NOMO-1 treated with DMSO at 0.1 percent for 48 hours (cell line): ENCODE measurements around the gene EMILIN2.
A peak's percentile ranks its signal among the peaks of the same experiment; 100 is the strongest.

ENCODE experiments used
- DNase-seq: peaks from one replicate; lab custom pipeline; 2025; ENCODE audit not compliant: unreplicated experiment; lab: John Stamatoyannopoulos, UW

Gene EMILIN2

DNA sequence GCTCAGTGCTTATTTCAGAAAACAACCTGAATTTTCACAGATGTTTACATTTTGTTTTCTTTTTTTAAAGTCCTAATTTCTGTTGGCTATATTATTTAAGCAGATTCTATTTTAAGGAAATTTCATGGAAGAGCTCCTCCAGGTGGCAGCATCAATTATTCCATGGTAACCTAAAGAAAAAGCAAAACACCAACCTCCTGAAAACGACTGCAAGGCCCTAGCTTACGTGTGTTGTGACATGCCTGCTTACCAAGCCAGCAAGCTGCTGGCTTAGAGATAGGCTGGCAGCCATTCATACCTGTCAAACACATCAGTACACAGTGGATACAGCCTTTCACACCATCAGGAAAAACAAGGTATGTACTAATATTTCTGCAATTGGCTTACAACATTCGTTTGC lies 101.2 kb downstream of the EMILIN2 start:
- DNase-seq, result no peak

DNA sequence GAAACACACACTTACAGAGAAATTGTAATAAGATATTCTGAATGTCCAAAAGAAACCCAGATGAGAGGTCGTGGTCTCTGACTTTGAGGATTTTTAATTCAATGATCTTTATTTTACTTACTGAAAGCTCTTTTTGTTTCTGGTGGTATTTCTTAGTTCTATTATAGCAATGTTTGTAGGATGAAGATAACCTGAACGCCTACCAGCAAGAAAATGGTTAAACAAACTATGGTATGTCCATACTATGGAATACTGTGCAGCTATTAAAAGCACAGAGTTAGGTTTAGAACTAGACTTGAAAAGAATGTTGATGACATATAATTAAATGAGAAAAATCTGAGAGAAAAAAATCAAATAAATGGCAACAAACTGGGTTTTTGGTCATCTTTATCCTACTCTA lies 105.8 kb downstream of the EMILIN2 start:
- no peak for DNase-seq

GRCh38 chr18:2953935-2954653 lies 107.3 kb downstream of the EMILIN2 start:
- no peak for DNase-seq

DNA sequence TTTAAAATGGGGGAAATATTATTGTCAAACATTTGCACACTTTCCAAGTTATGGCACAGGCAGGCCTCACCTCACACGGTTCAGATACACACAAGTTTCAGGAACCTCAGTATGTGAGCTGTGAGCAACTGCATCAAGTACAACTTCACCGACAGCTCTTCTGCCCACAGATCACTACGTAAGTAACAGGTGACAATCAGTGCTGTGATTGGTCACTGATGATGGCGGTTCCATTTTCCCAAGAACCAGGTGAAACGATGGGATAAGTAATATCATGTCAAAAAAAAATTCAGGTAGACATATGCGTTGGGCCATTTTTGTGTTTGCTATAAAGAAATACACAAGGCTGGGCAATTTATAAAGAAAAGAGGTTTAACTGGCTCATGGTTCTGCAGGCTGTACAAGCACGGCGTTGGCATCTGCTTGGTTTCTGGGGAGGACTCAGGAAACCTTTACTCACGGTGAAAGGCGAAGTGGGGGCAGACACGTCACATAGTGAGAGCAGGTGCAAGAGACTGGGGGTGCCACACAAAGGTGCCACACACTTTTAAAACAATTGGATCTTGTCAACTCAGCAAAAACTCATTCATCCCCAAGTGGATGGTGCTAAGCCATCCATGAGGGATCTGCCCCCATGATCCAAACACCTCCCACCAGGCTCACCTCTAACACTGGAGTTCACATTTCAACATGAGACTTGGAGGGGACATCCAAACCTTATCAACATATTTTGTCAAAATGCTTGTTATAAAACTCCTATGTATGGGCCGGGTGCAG lies 108.3 kb downstream of the EMILIN2 start:
- no peak for DNase-seq

DNA sequence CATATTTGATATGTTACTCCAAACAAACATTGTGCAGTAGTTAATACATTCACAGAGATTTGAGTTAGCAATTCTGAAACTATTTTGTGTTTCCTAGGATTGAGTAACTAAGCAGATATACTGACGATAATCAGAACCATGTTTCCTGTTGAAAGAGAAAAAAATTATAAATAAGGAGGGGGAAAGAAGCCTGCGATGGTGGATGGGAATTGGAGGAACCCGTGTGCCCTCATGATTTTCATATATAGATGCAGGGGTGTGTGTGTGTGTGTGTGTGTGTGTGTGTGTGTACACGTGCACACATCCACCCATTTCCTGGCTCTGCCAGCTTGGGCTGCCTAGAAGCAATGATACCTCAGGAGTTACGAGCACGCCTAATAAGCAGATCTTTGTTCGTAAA lies 109.2 kb downstream of the EMILIN2 start:
- no peak for DNase-seq

GRCh38 chr18:2958819-2959298 lies 112.1 kb downstream of the EMILIN2 start:
- peak; percentile 73 for DNase-seq

DNA sequence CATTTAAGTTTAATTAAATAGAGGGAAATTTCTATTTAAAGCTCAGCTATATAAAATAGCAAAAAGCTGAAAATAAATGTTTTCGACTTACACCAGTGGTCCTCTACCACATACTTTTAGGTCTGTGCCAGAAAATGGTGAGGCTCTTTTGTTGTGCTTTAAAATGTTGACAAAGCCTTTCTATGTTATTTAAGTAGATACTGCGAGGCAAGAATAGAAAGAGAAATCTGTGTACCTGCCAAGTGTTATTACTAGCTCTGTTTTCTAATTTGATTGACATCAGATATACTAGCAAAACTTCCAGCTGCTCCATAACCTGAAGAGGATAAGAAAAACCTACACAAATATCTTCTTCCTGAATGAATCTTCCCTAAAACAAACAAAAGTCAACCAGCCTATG lies 112.5 kb downstream of the EMILIN2 start:
- DNase-seq, result no peak

DNA sequence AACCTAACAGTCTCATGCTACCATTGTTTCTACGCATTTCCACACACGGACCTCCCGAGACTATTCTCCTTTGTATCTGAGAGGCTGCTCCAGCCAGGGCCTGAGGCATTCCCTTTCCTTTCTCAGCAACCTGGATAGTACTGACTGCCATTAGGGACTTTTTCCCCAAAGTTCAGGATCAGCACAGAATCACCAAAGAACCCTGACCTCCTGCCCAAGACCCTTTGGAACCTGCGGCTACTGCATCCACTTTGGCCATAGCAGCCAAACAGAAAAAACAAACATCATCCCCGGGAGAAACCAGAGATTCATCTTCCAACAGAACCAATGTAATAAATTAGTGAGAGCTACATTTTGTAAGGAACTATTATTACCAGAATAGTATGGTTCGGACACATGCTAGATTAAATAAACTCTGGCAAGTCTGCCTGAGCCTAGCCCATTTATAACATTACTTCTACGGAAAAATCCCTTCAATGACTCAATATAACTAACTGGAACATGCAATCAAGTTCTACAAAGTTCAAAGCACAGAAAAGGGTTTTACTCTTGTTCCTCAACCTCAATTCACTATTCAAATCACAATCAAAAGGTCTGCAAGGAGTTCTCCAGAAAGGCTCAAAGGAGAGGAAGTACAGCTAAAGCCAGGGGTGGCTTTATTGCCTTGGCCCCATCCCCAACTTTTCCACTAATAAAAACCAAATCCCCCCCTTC lies 114.3 kb downstream of the EMILIN2 start:
- no peak for DNase-seq

DNA sequence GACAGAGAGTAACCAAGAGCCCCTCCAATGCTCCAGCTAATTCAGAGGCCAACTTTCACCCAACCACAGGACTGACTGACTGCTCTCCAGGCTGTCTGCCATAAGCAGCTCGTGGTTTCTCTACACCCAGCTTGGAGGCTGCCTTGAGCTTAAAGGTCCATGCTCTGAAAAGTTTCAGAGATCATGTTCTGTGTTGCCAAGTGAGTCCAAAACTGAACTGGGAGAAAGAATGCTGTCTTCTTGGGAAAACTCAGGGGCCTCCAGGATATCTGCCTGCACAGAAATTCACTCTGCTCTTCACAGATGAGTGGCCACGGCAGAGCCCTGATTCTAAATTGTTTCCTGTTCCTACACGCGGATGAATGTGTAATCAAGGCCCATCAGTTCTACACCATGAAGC lies 115.0 kb downstream of the EMILIN2 start:
- DNase-seq, result peak; percentile 17

DNA sequence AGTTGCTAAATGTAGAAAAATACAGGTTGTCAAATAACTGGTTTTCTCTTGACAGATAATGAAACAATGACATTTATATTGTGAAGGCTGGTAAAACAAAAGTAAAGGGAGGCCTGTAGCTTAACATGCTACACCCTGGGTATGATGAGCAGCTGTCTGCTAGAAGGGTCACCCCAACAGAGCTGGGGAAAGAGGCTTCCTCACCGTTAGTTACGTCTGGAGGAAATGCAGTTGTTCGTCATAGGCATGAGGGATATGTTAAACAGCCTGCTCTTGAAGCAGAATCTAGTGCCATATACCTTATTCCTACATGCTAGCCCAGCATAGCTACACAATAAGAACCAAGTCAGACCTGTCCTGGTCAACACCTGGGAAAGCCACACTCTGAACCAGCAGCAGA lies 116.2 kb downstream of the EMILIN2 start:
- no peak for DNase-seq

DNA sequence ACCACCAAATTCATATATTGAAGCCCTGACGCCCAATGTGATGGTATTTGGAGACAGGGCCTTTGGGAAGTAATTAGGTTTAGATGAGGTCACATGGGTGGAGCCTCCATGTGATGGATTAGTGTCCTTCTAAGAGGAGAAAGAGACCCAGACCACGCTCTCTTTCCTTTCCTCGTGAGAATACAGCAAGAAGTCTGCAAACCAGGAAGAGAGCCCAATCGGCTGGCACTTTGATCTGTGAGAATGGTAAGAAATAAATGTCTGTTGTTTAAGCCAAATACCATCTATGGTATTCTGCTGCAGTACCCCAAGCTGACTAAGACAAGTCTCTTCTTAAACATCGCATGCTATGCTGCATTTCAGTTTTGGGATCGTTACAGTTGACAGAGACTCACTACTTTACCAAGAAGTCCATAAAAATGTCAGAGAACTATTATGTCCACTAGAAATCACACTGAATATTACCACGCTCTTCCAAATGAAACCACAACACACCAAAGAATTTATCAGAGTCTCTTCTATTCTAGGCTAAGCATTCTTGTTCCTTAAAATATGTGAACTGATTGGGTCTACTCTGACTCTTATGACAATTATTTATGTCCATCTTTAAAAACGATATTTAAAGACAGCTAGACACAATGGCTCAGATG lies 117.7 kb downstream of the EMILIN2 start:
- no peak for DNase-seq
